HAP-1 (cell line): ENCODE data around the gene VPS8.
A peak's percentile ranks its signal among the peaks of the same experiment; 100 is the strongest.
"Not testable (repeated sequence)": the region's sequence is repeated elsewhere in the genome, so short reads cannot be mapped to it uniquely, and the experiment has no call there.

Source experiments
- DNase-seq, 2 experiments: peaks; one replicate each; pipeline ENCODE4 v3.0.0-alpha.2; 2016 to 2020; ENCODE audit warnings: low spot score in 2 of 2
- H3K27me3 ChIP-seq: fragments of 250-450 bp; sonication (Bioruptor Pico); 2 replicates; pipeline ENCODE4 v1.5.1; 2020; ENCODE audit warnings: low read depth, mild to moderate bottlenecking, moderate library complexity
- H3K36me3 ChIP-seq: fragments of 250-450 bp; sonication (Bioruptor Pico); replicated peaks from 2 replicates; pipeline ENCODE4 v1.5.1; 2020; ENCODE audit warnings: mild to moderate bottlenecking
- H3K4me1 ChIP-seq: fragments of 250-450 bp; sonication (Bioruptor Pico); 2 replicates; pipeline ENCODE4 v1.5.1; 2020; ENCODE audit warnings: mild to moderate bottlenecking
- H3K4me3 ChIP-seq: fragments of 250-450 bp; sonication (Bioruptor Pico); 2 replicates; pipeline ENCODE4 v1.5.1; 2020; ENCODE audit warnings: mild to moderate bottlenecking, moderate library complexity
- H3K9me3 ChIP-seq: fragments of 250-450 bp; sonication (Bioruptor Pico); 2 replicates; pipeline ENCODE4 v1.5.1; 2020; ENCODE audit warnings: mild to moderate bottlenecking, moderate library complexity
- in situ Hi-C: fragments of 300-500 bp; cut with MboI; formaldehyde crosslinking; loops from 3 replicates; pipeline ENCODE4 v1.14.3; 2020; ENCODE audit warnings: low sequenced_read_pairs, inconsistent platforms, mixed read lengths

Gene VPS8

GRCh38 chr3:184907031-184907430 is 95.1 kb downstream of the VPS8 start:
- peaks cover 16% of the 10 kb centered on the region for H3K4me1 ChIP-seq
- H3K27me3 ChIP-seq, DNase-seq, H3K9me3 ChIP-seq, in situ Hi-C loops, H3K36me3 ChIP-seq, H3K4me3 ChIP-seq: not testable (repeated sequence)

GRCh38 chr3:184907681-184908649 is 96.0 kb downstream of the VPS8 start:
- DNase-seq = no peak
- Histone ChIP-seq H3K36me3 (no peaks in the 10 kb centered on the region), H3K4me3 (no peak overlapping the region), H3K9me3 (no peaks in the 10 kb centered on the region), H3K4me1 (peaks cover 16% of the 10 kb centered on the region), H3K27me3 (no peaks in the 10 kb centered on the region)
- in situ Hi-C loops = no loop called here

- DNase-seq = no peak
- peaks cover 16% of the 10 kb centered on the region for H3K4me1 ChIP-seq
- no peak overlapping the region for H3K4me3 ChIP-seq
- H3K27me3 ChIP-seq = no peaks in the 10 kb centered on the region
- no peaks in the 10 kb centered on the region for H3K9me3 ChIP-seq
- H3K36me3 ChIP-seq = no peaks in the 10 kb centered on the region
- in situ Hi-C loops = no loop called here
These were observed 96.9 kb downstream of the VPS8 start for GRCh38 chr3:184908859-184909258.

- H3K4me1 ChIP-seq = peaks cover 16% of the 10 kb centered on the region
- no peaks in the 10 kb centered on the region for H3K36me3 ChIP-seq
- DNase-seq = no peak
- no peaks in the 10 kb centered on the region for H3K27me3 ChIP-seq
- H3K9me3 ChIP-seq = no peaks in the 10 kb centered on the region
- in situ Hi-C loops = no loop called here
- no peak overlapping the region for H3K4me3 ChIP-seq
These were observed 98.7 kb downstream of the VPS8 start for GRCh38 chr3:184910664-184911063.

GRCh38 chr3:184911570-184911969 is 99.6 kb downstream of the VPS8 start:
- in situ Hi-C loops = no loop called here
- 0 out of 2 replicates have a peak, but pooled peaks cover under 1% of the 10 kb centered on the region for H3K36me3 ChIP-seq
- H3K4me3 ChIP-seq = no peak overlapping the region
- no peaks in the 10 kb centered on the region for H3K9me3 ChIP-seq
- peaks cover 16% of the 10 kb centered on the region for H3K4me1 ChIP-seq
- peak; percentile 52 to 57 for DNase-seq
- no peaks in the 10 kb centered on the region for H3K27me3 ChIP-seq

GRCh38 chr3:184912163-184912562 is 100.2 kb downstream of the VPS8 start:
- no peak for DNase-seq
- H3K4me3 ChIP-seq = no peak overlapping the region
- 0 out of 2 replicates have a peak, but pooled peaks cover 5% of the 10 kb centered on the region for H3K36me3 ChIP-seq
- in situ Hi-C loops = no loop called here
- peaks cover 13% of the 10 kb centered on the region for H3K4me1 ChIP-seq
- no peaks in the 10 kb centered on the region for H3K27me3 ChIP-seq
- H3K9me3 ChIP-seq = no peaks in the 10 kb centered on the region

GRCh38 chr3:184914628-184915027 is 102.7 kb downstream of the VPS8 start:
- H3K36me3 ChIP-seq = 0 out of 2 replicates have a peak, but pooled peaks cover 5% of the 10 kb centered on the region
- peaks cover 9% of the 10 kb centered on the region for H3K4me1 ChIP-seq
- no peaks in the 10 kb centered on the region for H3K27me3 ChIP-seq
- no peaks in the 10 kb centered on the region for H3K9me3 ChIP-seq
- no peak overlapping the region for H3K4me3 ChIP-seq
- DNase-seq = no peak
- in situ Hi-C loops = no loop called here

GRCh38 chr3:184918750-184919149 is 106.8 kb downstream of the VPS8 start:
- Histone ChIP-seq H3K27me3 (no peaks in the 10 kb centered on the region), H3K9me3 (no peaks in the 10 kb centered on the region), H3K36me3 (peaks cover 8% of the 10 kb centered on the region; the same call in 1 of the 2 replicates), H3K4me3 (no peak overlapping the region), H3K4me1 (no peaks in the 10 kb centered on the region)
- no peak for DNase-seq
- in situ Hi-C loops = no loop called here

- in situ Hi-C loops = no loop called here
- H3K9me3 ChIP-seq = no peaks in the 10 kb centered on the region
- DNase-seq = no peak
- H3K27me3 ChIP-seq = no peaks in the 10 kb centered on the region
- no peak overlapping the region for H3K4me3 ChIP-seq
- H3K4me1 ChIP-seq = no peaks in the 10 kb centered on the region
- peaks cover 8% of the 10 kb centered on the region; the same call in 1 of the 2 replicates for H3K36me3 ChIP-seq
These were observed 107.7 kb downstream of the VPS8 start for GRCh38 chr3:184919651-184920050.

- in situ Hi-C loops = no loop called here
- Histone ChIP-seq H3K9me3 (no peaks in the 10 kb centered on the region), H3K4me3 (no peak overlapping the region), H3K4me1 (no peaks in the 10 kb centered on the region), H3K36me3 (peaks cover 3% of the 10 kb centered on the region; the same call in 1 of the 2 replicates), H3K27me3 (no peaks in the 10 kb centered on the region)
- no peak for DNase-seq
These were observed 112.6 kb downstream of the VPS8 start for GRCh38 chr3:184924547-184924946.

- no peak for DNase-seq
- Histone ChIP-seq H3K27me3 (no peaks in the 10 kb centered on the region), H3K36me3 (peaks cover 3% of the 10 kb centered on the region; the same call in 1 of the 2 replicates), H3K9me3 (no peaks in the 10 kb centered on the region), H3K4me3 (no peak overlapping the region), H3K4me1 (no peaks in the 10 kb centered on the region)
- in situ Hi-C loops = no loop called here
These were observed 115.9 kb downstream of the VPS8 start for GRCh38 chr3:184927796-184928315.

GRCh38 chr3:184932777-184933176 is 120.8 kb downstream of the VPS8 start:
- no peak overlapping the region for H3K4me3 ChIP-seq
- peaks cover 9% of the 10 kb centered on the region for H3K4me1 ChIP-seq
- in situ Hi-C loops = no loop called here
- no peak for DNase-seq
- H3K9me3 ChIP-seq = no peaks in the 10 kb centered on the region
- no peaks in the 10 kb centered on the region for H3K27me3 ChIP-seq
- H3K36me3 ChIP-seq = 0 out of 2 replicates have a peak, but pooled peaks cover 5% of the 10 kb centered on the region

- Histone ChIP-seq H3K36me3 (0 out of 2 replicates have a peak, but pooled peaks cover 3% of the 10 kb centered on the region), H3K27me3 (no peaks in the 10 kb centered on the region), H3K4me3 (no peak overlapping the region), H3K4me1 (peaks cover 15% of the 10 kb centered on the region), H3K9me3 (no peaks in the 10 kb centered on the region)
- in situ Hi-C loops = no loop called here
- peak in 1 of 2 experiments; percentile 16 for DNase-seq
These were observed 125.6 kb downstream of the VPS8 start for GRCh38 chr3:184937611-184938010.

- H3K27me3 ChIP-seq = no peaks in the 10 kb centered on the region
- no peak overlapping the region for H3K4me3 ChIP-seq
- no peaks in the 10 kb centered on the region for H3K9me3 ChIP-seq
- peaks cover 11% of the 10 kb centered on the region for H3K4me1 ChIP-seq
- in situ Hi-C loops = no loop called here
- H3K36me3 ChIP-seq = 0 out of 2 replicates have a peak, but pooled peaks cover 3% of the 10 kb centered on the region
- DNase-seq = no peak
These were observed 129.4 kb downstream of the VPS8 start for GRCh38 chr3:184941408-184941807.
